WTC11 (cell line): ENCODE data around the gene CMPK2.

ENCODE experiments used
- CBFB ChIP-seq: sonication (generic); formaldehyde crosslinking; IDR thresholded peaks from 2 replicates; pipeline ENCODE4 v1.8.1; 2022; ENCODE audit warnings: mild to moderate bottlenecking, low read depth, missing genetic modification reagents
- CREB1 ChIP-seq: sonication (generic); formaldehyde crosslinking; IDR thresholded peaks from 2 replicates; pipeline ENCODE4 v1.8.0; 2023; ENCODE audit warnings: mild to moderate bottlenecking, missing genetic modification reagents
- FOXK1 ChIP-seq: sonication (generic); formaldehyde crosslinking; IDR thresholded peaks from 2 replicates; pipeline ENCODE4 v1.8.0; 2022; ENCODE audit warnings: mild to moderate bottlenecking, moderate library complexity, missing genetic modification reagents
- GRHL2 ChIP-seq: fragments of 250-450 bp; sonication (Bioruptor Pico); IDR thresholded peaks from 2 replicates; pipeline ENCODE4 v1.8.0; 2022; ENCODE audit warnings: mild to moderate bottlenecking, moderate library complexity; ENCODE audit not compliant: insufficient replicate concordance, severe bottlenecking
- KAT7 ChIP-seq: sonication (generic); formaldehyde crosslinking; IDR thresholded peaks from 2 replicates; pipeline ENCODE4 v1.8.1; 2023; ENCODE audit warnings: missing genetic modification reagents, mild to moderate bottlenecking, borderline replicate concordance
- SP1 ChIP-seq: sonication (generic); formaldehyde crosslinking; conservative IDR thresholded peaks from 2 replicates; pipeline ENCODE4 v1.8.1; 2022; ENCODE audit warnings: missing genetic modification reagents
- ZNF121 ChIP-seq: sonication (generic); formaldehyde crosslinking; IDR thresholded peaks from 2 replicates; pipeline ENCODE4 v1.8.0; 2023; ENCODE audit warnings: missing genetic modification reagents
- TF ChIP-seq, protein P1 (sequence below): fragments of 200-600 bp; IDR thresholded peaks from 2 replicates; pipeline ENCODE4 v1.8.0; 2022; ENCODE audit warnings: antibody characterized with exemption
- TF ChIP-seq, protein P2 (sequence below): sonication (generic); formaldehyde crosslinking; IDR thresholded peaks from 2 replicates; pipeline ENCODE4 v1.8.1; 2023; ENCODE audit warnings: mild to moderate bottlenecking, missing genetic modification reagents
- TF ChIP-seq, protein P3 (sequence below): sonication (generic); formaldehyde crosslinking; IDR thresholded peaks from 2 replicates; pipeline ENCODE4 v1.8.0; 2022; ENCODE audit warnings: mild to moderate bottlenecking, missing genetic modification reagents
- TF ChIP-seq, protein P4 (sequence below): sonication (generic); formaldehyde crosslinking; IDR thresholded peaks from 2 replicates; pipeline ENCODE4 v1.8.0; 2022; ENCODE audit warnings: mild to moderate bottlenecking, missing genetic modification reagents
- TF ChIP-seq, protein P5 (sequence below): sonication (generic); formaldehyde crosslinking; IDR thresholded peaks from 2 replicates; pipeline ENCODE4 v1.8.1; 2023; ENCODE audit warnings: mild to moderate bottlenecking, missing genetic modification reagents, moderate library complexity

DNA sequence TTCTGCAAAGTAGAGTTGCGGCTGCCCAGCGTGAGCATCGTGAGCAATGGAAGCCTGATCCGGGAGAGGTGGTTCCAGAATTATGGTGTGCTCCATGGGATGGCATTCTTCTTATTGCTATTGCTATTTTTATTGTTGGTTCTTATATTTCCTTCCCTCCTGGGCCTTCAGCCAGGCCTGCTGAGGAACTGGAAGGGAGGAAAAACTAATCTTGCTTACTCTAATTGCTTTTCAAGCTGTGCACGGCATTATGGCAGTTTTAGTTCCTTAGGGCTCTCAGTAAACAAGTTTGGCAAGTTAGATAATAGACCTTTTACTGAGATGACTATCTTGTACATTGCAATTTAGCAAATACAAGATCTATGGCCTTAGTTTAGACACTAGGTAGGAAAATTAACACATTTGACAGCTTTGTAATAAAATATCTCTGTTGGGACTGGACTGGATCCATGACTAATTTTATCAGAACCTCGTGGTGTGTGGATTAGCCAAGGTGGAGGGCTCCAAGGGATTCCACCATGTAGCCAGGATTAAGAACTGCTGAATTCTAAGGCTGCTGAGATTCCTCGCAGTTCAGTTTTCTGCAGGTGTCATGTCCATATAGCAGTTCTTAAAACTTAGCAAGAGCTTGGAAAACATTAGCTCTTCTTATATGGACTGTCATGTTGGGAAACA, 17.9 kb upstream of the CMPK2 start:
- TF ChIP-seq, protein P1, sequence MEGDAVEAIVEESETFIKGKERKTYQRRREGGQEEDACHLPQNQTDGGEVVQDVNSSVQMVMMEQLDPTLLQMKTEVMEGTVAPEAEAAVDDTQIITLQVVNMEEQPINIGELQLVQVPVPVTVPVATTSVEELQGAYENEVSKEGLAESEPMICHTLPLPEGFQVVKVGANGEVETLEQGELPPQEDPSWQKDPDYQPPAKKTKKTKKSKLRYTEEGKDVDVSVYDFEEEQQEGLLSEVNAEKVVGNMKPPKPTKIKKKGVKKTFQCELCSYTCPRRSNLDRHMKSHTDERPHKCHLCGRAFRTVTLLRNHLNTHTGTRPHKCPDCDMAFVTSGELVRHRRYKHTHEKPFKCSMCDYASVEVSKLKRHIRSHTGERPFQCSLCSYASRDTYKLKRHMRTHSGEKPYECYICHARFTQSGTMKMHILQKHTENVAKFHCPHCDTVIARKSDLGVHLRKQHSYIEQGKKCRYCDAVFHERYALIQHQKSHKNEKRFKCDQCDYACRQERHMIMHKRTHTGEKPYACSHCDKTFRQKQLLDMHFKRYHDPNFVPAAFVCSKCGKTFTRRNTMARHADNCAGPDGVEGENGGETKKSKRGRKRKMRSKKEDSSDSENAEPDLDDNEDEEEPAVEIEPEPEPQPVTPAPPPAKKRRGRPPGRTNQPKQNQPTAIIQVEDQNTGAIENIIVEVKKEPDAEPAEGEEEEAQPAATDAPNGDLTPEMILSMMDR = no peak
- TF ChIP-seq, protein P2, sequence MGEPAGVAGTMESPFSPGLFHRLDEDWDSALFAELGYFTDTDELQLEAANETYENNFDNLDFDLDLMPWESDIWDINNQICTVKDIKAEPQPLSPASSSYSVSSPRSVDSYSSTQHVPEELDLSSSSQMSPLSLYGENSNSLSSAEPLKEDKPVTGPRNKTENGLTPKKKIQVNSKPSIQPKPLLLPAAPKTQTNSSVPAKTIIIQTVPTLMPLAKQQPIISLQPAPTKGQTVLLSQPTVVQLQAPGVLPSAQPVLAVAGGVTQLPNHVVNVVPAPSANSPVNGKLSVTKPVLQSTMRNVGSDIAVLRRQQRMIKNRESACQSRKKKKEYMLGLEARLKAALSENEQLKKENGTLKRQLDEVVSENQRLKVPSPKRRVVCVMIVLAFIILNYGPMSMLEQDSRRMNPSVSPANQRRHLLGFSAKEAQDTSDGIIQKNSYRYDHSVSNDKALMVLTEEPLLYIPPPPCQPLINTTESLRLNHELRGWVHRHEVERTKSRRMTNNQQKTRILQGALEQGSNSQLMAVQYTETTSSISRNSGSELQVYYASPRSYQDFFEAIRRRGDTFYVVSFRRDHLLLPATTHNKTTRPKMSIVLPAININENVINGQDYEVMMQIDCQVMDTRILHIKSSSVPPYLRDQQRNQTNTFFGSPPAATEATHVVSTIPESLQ (CRISPR knock-in tag) = no peak
- TF ChIP-seq CBFB (CRISPR knock-in tag) (no peak), FOXK1 (CRISPR knock-in tag) (no peak), GRHL2 (CRISPR knock-in tag) (no peak), CREB1 (CRISPR knock-in tag) (no peak), KAT7 (CRISPR knock-in tag) (no peak), ZNF121 (CRISPR knock-in tag) (no peak), SP1 (CRISPR knock-in tag) (no peak)
- TF ChIP-seq, protein P3, sequence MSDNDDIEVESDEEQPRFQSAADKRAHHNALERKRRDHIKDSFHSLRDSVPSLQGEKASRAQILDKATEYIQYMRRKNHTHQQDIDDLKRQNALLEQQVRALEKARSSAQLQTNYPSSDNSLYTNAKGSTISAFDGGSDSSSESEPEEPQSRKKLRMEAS (CRISPR knock-in tag) = no peak
- TF ChIP-seq, protein P4, sequence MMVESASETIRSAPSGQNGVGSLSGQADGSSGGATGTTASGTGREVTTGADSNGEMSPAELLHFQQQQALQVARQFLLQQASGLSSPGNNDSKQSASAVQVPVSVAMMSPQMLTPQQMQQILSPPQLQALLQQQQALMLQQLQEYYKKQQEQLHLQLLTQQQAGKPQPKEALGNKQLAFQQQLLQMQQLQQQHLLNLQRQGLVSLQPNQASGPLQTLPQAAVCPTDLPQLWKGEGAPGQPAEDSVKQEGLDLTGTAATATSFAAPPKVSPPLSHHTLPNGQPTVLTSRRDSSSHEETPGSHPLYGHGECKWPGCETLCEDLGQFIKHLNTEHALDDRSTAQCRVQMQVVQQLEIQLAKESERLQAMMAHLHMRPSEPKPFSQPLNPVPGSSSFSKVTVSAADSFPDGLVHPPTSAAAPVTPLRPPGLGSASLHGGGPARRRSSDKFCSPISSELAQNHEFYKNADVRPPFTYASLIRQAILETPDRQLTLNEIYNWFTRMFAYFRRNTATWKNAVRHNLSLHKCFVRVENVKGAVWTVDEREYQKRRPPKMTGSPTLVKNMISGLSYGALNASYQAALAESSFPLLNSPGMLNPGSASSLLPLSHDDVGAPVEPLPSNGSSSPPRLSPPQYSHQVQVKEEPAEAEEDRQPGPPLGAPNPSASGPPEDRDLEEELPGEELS = no peak
- TF ChIP-seq, protein P5, sequence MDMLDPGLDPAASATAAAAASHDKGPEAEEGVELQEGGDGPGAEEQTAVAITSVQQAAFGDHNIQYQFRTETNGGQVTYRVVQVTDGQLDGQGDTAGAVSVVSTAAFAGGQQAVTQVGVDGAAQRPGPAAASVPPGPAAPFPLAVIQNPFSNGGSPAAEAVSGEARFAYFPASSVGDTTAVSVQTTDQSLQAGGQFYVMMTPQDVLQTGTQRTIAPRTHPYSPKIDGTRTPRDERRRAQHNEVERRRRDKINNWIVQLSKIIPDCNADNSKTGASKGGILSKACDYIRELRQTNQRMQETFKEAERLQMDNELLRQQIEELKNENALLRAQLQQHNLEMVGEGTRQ (CRISPR knock-in tag) = no peak
